Gastroesophageal sphincter (tissue), 4 donors: ENCODE results near the gene WDSUB1. TPM values are rescaled to one million over a fixed set of nuclear protein-coding genes. Genes with fewer than 3 reads are reported as not detected.

ENCODE experiments used
- ATAC-seq: fragments of 150-250 bp; one replicate; pipeline ENCODE4 v1.9.1; 2016; ENCODE audit warnings: mild to moderate bottlenecking, moderate library complexity
- H3K27ac ChIP-seq, 4 donors: fragments of 200-600 bp; sonication (generic) in 3 of 4; 1 replicate in 3 of 4; 2 replicates in 1 of 4; pipeline ENCODE4 v1.5.1; 2016 to 2019
- H3K27me3 ChIP-seq: fragments of 200-600 bp; sonication (generic); one replicate; pipeline ENCODE4 v1.5.1; 2019
- H3K36me3 ChIP-seq, 2 donors: fragments of 200-600 bp; sonication (generic); one replicate each; pipeline ENCODE4 v1.5.1; 2019; ENCODE audit warnings: control low read depth in 1 of 2
- H3K4me1 ChIP-seq, 3 donors: fragments of 200-600 bp; sonication (generic); 1 replicate in 2 of 3; 2 replicates in 1 of 3; pipeline ENCODE4 v1.5.1; 2016 to 2019; ENCODE audit warnings: control low read depth in 2 of 3
- H3K4me3 ChIP-seq, 2 donors: fragments of 200-600 bp; sonication (generic); one replicate each; pipeline ENCODE4 v1.5.1; 2019; ENCODE audit warnings: mild to moderate bottlenecking in 1 of 2, moderate library complexity in 1 of 2
- H3K9me3 ChIP-seq, 3 donors: fragments of 200-600 bp; sonication (generic); one replicate each; pipeline ENCODE4 v1.5.1; 2017 to 2019; ENCODE audit warnings: control low read depth in 2 of 3
- EP300 ChIP-seq: sonication (generic); formaldehyde crosslinking; IDR thresholded peaks from one replicate; pipeline ENCODE4 v1.6.1; 2017; ENCODE audit warnings: antibody characterized with exemption, mild to moderate bottlenecking
- POLR2A ChIP-seq, 2 donors: fragments of 450-650 bp; IDR thresholded peaks; one replicate each; pipeline ENCODE4 v1.6.1; 2017; ENCODE audit warnings: antibody characterized with exemption in 2 of 2, mild to moderate bottlenecking in 2 of 2, moderate library complexity in 1 of 2
- POLR2AphosphoS5 ChIP-seq: sonication (generic); formaldehyde crosslinking; IDR thresholded peaks from one replicate; pipeline ENCODE4 v1.6.1; 2017; ENCODE audit warnings: antibody characterized with exemption
- WGBS, 2 donors: methylation state at CpG; one replicate each; pipeline ENCODE4 v1.1.5; 2018; ENCODE audit warnings: low coverage in 1 of 2; 5-methylcytosine and 5-hydroxymethylcytosine counted together
- total RNA-seq, 4 donors: library from RNA; depleted of rRNA; stranded (reverse); fragments of >200 nt; gene quantifications; one replicate each; pipeline ENCODE4 v1.1.0, GENCODE V29; 2016
- TF ChIP-seq, protein P1 (sequence below), 4 experiments: fragments of 200-600 bp in 2 of 4; fragments of 450-650 bp in 2 of 4; sonication (generic) in 1 of 4; IDR thresholded peaks; one replicate each; pipeline ENCODE4 v1.5.1; 2017 to 2019; ENCODE audit warnings: antibody characterized with exemption in 4 of 4, mild to moderate bottlenecking in 2 of 4, moderate library complexity in 2 of 4

Gene WDSUB1
- total RNA-seq, 4 donors from 2014 or later = 5.3 to 11.1 (median 5.9) TPM

DNA sequence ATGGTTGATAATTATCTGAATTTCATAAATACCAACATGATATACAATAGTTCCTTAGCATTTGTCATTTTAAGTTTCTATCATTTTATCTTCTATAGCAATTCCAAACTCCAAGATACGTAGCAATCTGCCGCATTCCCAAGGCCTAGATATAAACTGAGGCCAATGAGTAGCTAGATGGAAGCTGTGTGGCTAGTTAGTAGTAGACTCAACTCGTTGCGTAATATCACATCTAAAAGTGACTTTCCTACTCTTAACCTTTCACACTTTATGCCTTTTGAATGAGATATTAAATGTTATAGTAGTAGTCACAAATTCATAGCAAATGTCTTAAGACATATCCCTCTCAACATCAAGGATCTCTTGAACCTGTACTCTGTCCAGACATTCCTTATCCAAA is 33.6 kb downstream of the WDSUB1 start:
- no peak overlapping the region for H3K4me3 ChIP-seq
- peaks cover 0 to 21% (median 0%) of the 10 kb centered on the region in 3 donors for H3K4me1 ChIP-seq
- 89 to 94% methylated on average over 4 of the region's 4 CpGs for WGBS, 2 donors
- H3K27ac ChIP-seq = no peak overlapping the region
- no peaks in the 10 kb centered on the region for H3K27me3 ChIP-seq
- no peak for TF ChIP-seq POLR2A (IDR thresholded peaks at IDR 0.05)
- no peak for TF ChIP-seq EP300
- TF ChIP-seq, protein P1, sequence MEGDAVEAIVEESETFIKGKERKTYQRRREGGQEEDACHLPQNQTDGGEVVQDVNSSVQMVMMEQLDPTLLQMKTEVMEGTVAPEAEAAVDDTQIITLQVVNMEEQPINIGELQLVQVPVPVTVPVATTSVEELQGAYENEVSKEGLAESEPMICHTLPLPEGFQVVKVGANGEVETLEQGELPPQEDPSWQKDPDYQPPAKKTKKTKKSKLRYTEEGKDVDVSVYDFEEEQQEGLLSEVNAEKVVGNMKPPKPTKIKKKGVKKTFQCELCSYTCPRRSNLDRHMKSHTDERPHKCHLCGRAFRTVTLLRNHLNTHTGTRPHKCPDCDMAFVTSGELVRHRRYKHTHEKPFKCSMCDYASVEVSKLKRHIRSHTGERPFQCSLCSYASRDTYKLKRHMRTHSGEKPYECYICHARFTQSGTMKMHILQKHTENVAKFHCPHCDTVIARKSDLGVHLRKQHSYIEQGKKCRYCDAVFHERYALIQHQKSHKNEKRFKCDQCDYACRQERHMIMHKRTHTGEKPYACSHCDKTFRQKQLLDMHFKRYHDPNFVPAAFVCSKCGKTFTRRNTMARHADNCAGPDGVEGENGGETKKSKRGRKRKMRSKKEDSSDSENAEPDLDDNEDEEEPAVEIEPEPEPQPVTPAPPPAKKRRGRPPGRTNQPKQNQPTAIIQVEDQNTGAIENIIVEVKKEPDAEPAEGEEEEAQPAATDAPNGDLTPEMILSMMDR (IDR thresholded peaks at IDR 0.05) = no peak
- no peak for TF ChIP-seq POLR2AphosphoS5
- no peak for ATAC-seq
- peaks cover 0 to 32% of the 10 kb centered on the region in 2 donors for H3K36me3 ChIP-seq
- H3K9me3 ChIP-seq = no peaks in the 10 kb centered on the region

DNA sequence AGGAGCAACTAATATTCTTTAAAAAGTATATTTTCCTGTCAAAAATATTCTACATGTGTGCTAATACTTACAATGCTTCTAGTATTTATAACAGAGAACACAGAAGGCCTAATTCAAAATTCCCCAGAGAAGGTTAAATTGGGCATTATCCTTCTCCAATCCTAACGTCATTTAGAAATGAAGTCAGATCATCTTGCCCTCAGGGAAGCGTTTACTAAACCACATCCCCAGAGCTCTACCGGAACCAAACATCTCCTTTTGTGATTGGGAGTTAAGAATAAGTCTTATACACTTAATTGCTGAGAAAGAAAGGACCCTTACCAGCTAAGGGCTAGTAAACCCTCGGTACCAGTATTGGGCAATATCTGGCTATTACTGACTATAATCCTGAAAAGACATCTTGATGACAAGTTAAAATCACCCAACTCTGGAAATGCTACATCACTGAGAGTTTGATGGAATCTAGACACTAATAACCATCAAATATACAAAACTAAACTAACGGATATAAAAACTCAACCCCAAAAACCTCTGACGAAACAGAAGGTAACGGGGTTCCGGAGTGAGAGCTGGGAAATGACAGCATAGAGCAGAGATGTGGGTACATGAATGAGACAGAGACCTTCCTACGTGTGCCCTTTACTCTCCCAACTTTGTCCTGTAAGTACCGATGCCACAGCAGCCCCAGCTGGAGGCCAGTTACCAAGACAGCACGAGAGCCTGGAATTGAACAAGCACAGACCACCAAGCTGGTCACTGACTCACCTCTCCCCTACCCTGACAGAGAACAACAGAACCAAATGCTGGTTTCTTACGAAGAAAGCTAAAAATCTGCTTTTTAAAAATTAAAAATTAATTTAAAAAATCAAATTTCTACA is 35.0 kb downstream of the WDSUB1 start:
- peaks cover 0 to 5% (median 0%) of the 10 kb centered on the region in 3 donors for H3K9me3 ChIP-seq
- peaks cover 0 to 28% of the 10 kb centered on the region in 2 donors for H3K36me3 ChIP-seq
- WGBS, 2 donors = 73 to 84% methylated on average over 10 to 12 of the region's 12 CpGs
- H3K27ac ChIP-seq = peak overlapping the region in 1 of 4 donors; percentile 67
- H3K4me1 ChIP-seq = peaks cover 0 to 21% (median 0%) of the 10 kb centered on the region in 3 donors
- no peaks in the 10 kb centered on the region for H3K27me3 ChIP-seq
- TF ChIP-seq POLR2AphosphoS5 (no peak), EP300 (no peak), POLR2A (IDR thresholded peaks at IDR 0.05) (no peak)
- TF ChIP-seq, protein P1 (IDR thresholded peaks at IDR 0.05) = no peak
- ATAC-seq = no peak
- no peak overlapping the region for H3K4me3 ChIP-seq

DNA sequence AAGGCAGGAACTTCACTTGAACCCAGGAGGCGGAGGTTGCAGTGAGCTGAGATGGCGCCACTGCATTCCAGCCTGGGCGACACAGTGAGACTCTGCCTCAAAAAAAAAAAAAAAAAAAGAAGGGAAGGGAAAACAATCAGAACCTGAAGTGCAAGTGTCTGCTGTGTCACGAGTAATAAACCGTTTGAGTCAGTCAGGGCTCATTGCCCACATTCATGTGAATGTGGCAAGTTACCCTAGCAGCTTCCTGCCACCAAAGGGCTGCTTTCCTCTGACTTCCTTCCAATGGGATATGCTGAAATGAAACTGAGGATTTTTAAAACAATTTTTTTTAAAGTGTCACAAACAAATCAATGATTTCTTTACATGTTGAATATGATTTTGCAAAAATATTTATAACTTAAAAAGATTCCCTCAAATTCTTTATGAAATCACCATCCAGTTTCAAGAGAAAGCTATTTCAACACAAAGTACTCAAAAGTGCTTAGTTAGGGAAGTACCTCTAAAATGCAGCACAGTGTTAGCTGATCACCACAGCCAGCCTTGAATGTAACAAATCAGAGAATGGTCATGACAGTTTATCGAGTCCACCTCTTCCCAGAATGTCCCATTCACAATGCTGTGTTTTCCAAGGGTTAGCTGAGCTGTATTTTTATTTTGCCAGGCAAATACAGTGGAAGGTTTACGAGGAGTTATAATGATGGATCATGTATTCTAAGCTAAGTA is 36.4 kb downstream of the WDSUB1 start:
- peaks cover 0 to 9% (median 0%) of the 10 kb centered on the region in 3 donors for H3K9me3 ChIP-seq
- H3K4me3 ChIP-seq = no peak overlapping the region
- peaks cover 0 to 21% (median 0%) of the 10 kb centered on the region in 3 donors for H3K4me1 ChIP-seq
- H3K27me3 ChIP-seq = no peaks in the 10 kb centered on the region
- peak; percentile 88 for ATAC-seq
- WGBS, 2 donors = 45 to 49% methylated on average over 6 to 7 of the region's 7 CpGs
- TF ChIP-seq POLR2AphosphoS5 = peak; percentile 45
- no peak for TF ChIP-seq EP300
- peaks cover 0 to 37% of the 10 kb centered on the region in 2 donors for H3K36me3 ChIP-seq
- H3K27ac ChIP-seq = peak overlapping the region; percentile 20 to 67 (median 38)

DNA sequence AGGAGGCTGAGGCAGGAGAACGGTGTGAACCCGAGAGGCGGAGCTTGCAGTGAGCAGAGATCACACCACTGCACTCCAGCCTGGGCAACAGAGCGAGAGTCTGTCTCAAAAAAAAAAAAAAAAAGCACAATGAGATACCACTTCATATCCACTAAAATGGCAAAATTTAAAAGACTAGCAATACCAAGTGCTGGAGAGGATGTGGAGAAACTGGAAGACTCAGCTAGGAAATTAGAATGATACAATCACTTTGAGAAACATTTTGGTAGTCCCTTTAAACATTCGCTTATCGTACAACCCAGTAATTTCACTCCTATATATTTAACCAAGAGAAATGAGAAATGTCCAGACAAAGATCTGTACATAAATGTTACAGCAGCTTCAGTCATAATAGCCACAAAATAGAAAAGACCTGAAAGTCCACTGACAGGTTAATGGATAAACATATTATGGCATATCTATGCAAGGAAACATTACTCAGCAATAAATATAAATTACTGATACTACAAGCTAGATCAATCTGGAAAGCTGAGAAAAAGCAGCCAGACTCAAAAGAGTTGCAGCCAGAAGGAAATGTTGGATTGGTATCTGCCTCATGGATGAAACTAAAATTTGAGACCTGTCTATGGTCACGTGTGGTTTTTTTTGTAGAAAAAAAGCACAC is 40.0 kb downstream of the WDSUB1 start:
- 97 to 98% methylated on average over 7 of the region's 7 CpGs for WGBS, 2 donors
- no peak overlapping the region for H3K4me3 ChIP-seq
- peaks cover 0 to 21% (median 0%) of the 10 kb centered on the region in 3 donors for H3K4me1 ChIP-seq
- TF ChIP-seq, protein P1 (IDR thresholded peaks at IDR 0.05) = no peak
- TF ChIP-seq POLR2A (IDR thresholded peaks at IDR 0.05) (no peak), EP300 (no peak), POLR2AphosphoS5 (no peak)
- H3K9me3 ChIP-seq = peaks cover 0 to 9% (median 0%) of the 10 kb centered on the region in 3 donors
- H3K27ac ChIP-seq = no peak overlapping the region
- H3K36me3 ChIP-seq = peaks cover 0 to 60% of the 10 kb centered on the region in 2 donors
- no peaks in the 10 kb centered on the region for H3K27me3 ChIP-seq
- ATAC-seq = no peak

DNA sequence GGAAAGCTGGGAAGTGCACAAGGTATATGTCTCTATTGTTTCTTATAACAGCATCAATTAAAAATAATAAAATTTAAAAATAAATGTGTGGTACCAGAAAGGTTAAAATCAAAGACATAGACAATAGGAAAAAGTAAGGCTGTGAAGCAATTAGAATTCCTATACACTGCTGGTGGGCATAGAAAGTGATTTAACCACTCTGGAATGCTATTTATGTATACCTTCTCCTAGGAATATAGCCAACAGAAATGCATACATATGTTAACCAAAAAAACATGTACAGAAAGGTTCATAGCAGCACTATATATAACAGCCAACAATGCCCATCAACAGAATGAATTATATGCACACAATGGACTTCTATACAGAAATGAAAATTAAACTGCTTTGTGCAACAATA is 43.0 kb downstream of the WDSUB1 start:
- H3K27me3 ChIP-seq = no peaks in the 10 kb centered on the region
- no peaks in the 10 kb centered on the region for H3K4me1 ChIP-seq
- H3K27ac ChIP-seq = no peak overlapping the region
- H3K9me3 ChIP-seq = peaks cover 0 to 9% (median 0%) of the 10 kb centered on the region in 3 donors
- TF ChIP-seq, protein P1 (IDR thresholded peaks at IDR 0.05) = no peak
- TF ChIP-seq EP300 (no peak), POLR2A (IDR thresholded peaks at IDR 0.05) (no peak), POLR2AphosphoS5 (no peak)
- peaks cover 0 to 89% of the 10 kb centered on the region in 2 donors for H3K36me3 ChIP-seq
- ATAC-seq = no peak
- H3K4me3 ChIP-seq = no peak overlapping the region
